SK-N-SH (cell line): ENCODE measurements around the gene CNEP1R1. TPM values are rescaled to one million over a fixed set of nuclear protein-coding genes. Genes with fewer than 3 reads are reported as not detected.

Experiments used
- CTCF ChIA-PET: fragments of 300-600, 350-600 bp; formaldehyde crosslinking; extraction: SDS; loops from one replicate; lab custom pipeline; 2021; lab: Yijun Ruan, JAX
- POLR2A ChIA-PET: fragments of 350-600 bp; sonication (Branson Sonifier 250); formaldehyde crosslinking; extraction: SDS; loops from one replicate; lab custom pipeline; 2020; ENCODE audit warnings: antibody characterized with exemption, inconsistent platforms; lab: Yijun Ruan, JAX
- DNase-seq: peaks from one replicate; pipeline ENCODE4 v3.0.0; 2012
- H2AFZ ChIP-seq: fragments of 200-600 bp; sonication (generic); 2 replicates; pipeline ENCODE4 v1.8.1; 2016; ENCODE audit warnings: antibody characterized with exemption, mild to moderate bottlenecking, low read depth
- H3F3A ChIP-seq: fragments of 200-600 bp; sonication (generic); replicated peaks from 2 replicates; pipeline ENCODE3; 2016; ENCODE audit warnings: antibody characterized with exemption, mild to moderate bottlenecking; ENCODE audit not compliant: insufficient read depth
- H3K27ac ChIP-seq, 2 experiments: fragments of 200-500 bp in 1 of 2; fragments of 200-600 bp in 1 of 2; sonication (Bioruptor generic) in 1 of 2; sonication (generic), shearing (Covaris generic) in 1 of 2; 2 replicates each; pipeline versions ENCODE4 v1.5.1 to v1.6.1; 2014 to 2016; ENCODE audit warnings: low read depth in 2 of 2, inconsistent platforms in 1 of 2, low read length in 1 of 2, mild to moderate bottlenecking in 1 of 2, mixed read lengths in 1 of 2
- H3K27me3 ChIP-seq: fragments of 200-600 bp; sonication (generic), shearing (Covaris generic); 2 replicates; pipeline ENCODE4 v1.6.1; 2016; ENCODE audit warnings: mixed run types; ENCODE audit not compliant: insufficient read depth
- H3K36me3 ChIP-seq, 2 experiments: fragments of 200-500 bp in 1 of 2; fragments of 200-600 bp in 1 of 2; sonication (Bioruptor generic) in 1 of 2; sonication (generic) in 1 of 2; replicated peaks in 1 of 2; 2 replicates each; pipeline versions ENCODE3 to v1.5.1; 2014 to 2016; ENCODE audit warnings: low read length in 1 of 2, mild to moderate bottlenecking in 1 of 2; ENCODE audit not compliant: insufficient read depth in 2 of 2, control insufficient read depth in 1 of 2
- H3K4me1 ChIP-seq, 2 experiments: fragments of 200-500 bp in 1 of 2; fragments of 200-600 bp in 1 of 2; sonication (Bioruptor generic) in 1 of 2; sonication (generic), shearing (Covaris generic) in 1 of 2; 2 replicates each; pipeline versions ENCODE4 v1.5.1 to v1.6.1; 2014 to 2016; ENCODE audit warnings: low read depth in 1 of 2, low read length in 1 of 2, mixed run types in 1 of 2; ENCODE audit not compliant: insufficient read depth in 2 of 2, control insufficient read depth in 1 of 2
- H3K4me2 ChIP-seq: fragments of 200-600 bp; sonication (generic), shearing (Covaris generic); 2 replicates; pipeline ENCODE4 v1.6.1; 2017; ENCODE audit warnings: mixed run types
- H3K4me3 ChIP-seq, 2 experiments: fragments of 200-500 bp in 1 of 2; fragments of 200-600 bp in 1 of 2; sonication (Bioruptor generic) in 1 of 2; sonication (generic), shearing (Covaris generic) in 1 of 2; 2 replicates each; pipeline versions ENCODE4 v1.5.1 to v1.8.1; 2014 to 2016; ENCODE audit warnings: low read depth in 2 of 2, inconsistent platforms in 1 of 2, low read length in 1 of 2, mild to moderate bottlenecking in 1 of 2, mixed read lengths in 1 of 2, moderate library complexity in 1 of 2
- H3K79me2 ChIP-seq: fragments of 200-600 bp; sonication (generic); 2 replicates; pipeline ENCODE4 v1.8.1; 2017; ENCODE audit warnings: mild to moderate bottlenecking; ENCODE audit not compliant: insufficient read depth
- H3K9ac ChIP-seq: fragments of 200-600 bp; sonication (generic); 2 replicates; pipeline ENCODE4 v1.6.1; 2017; ENCODE audit warnings: mixed run types
- H3K9me2 ChIP-seq: fragments of 200-600 bp; sonication (generic); 2 replicates; pipeline ENCODE4 v1.6.1; 2017; ENCODE audit warnings: mixed run types
- H3K9me3 ChIP-seq: fragments of 200-600 bp; sonication (generic); 2 replicates; pipeline ENCODE4 v1.6.1; 2017; ENCODE audit warnings: mixed run types, mild to moderate bottlenecking, moderate library complexity
- H4K20me1 ChIP-seq: fragments of 200-600 bp; sonication (generic); 2 replicates; pipeline ENCODE4 v1.6.1; 2017; ENCODE audit warnings: mild to moderate bottlenecking, mixed run types; ENCODE audit not compliant: insufficient read depth
- CHD2 ChIP-seq: fragments of 150-350 bp; IDR thresholded peaks from 2 replicates; pipeline ENCODE4 v1.6.1; 2018; ENCODE audit warnings: low read length; ENCODE audit not compliant: partially characterized antibody
- ELF1 ChIP-seq: IDR thresholded peaks from 2 replicates; pipeline ENCODE4 v1.4.0; 2012
- EP300 ChIP-seq, 2 experiments: IDR thresholded peaks; 2 replicates each; pipeline versions ENCODE4 v1.4.0 to v1.6.1; 2012; ENCODE audit warnings: borderline replicate concordance in 1 of 2, low read depth in 1 of 2, low read length in 1 of 2
- FOSL2 ChIP-seq: IDR thresholded peaks from 2 replicates; pipeline ENCODE4 v1.4.0; 2012; ENCODE audit warnings: low read depth, mild to moderate bottlenecking, moderate library complexity, borderline replicate concordance
- FOXJ3 ChIP-seq: sonication (generic); formaldehyde crosslinking; IDR thresholded peaks from 2 replicates; pipeline ENCODE4 v1.5.1; 2020; ENCODE audit warnings: mild to moderate bottlenecking, missing genetic modification reagents
- FOXM1 ChIP-seq: IDR thresholded peaks from 2 replicates; pipeline ENCODE4 v1.4.0; 2012; ENCODE audit warnings: low read depth, mild to moderate bottlenecking
- GABPA ChIP-seq: IDR thresholded peaks from 2 replicates; pipeline ENCODE4 v1.4.0; 2012; ENCODE audit warnings: low read depth, mild to moderate bottlenecking
- GATA2 ChIP-seq: sonication (generic); formaldehyde crosslinking; IDR thresholded peaks from 2 replicates; pipeline ENCODE4 v1.5.0; 2020; ENCODE audit warnings: mild to moderate bottlenecking, missing genetic modification reagents
- IRF3 ChIP-seq: fragments of 150-350 bp; IDR thresholded peaks from 2 replicates; pipeline ENCODE4 v1.6.1; 2016; ENCODE audit warnings: mild to moderate bottlenecking, low read depth, low read length
- MAX ChIP-seq: IDR thresholded peaks from 2 replicates; pipeline ENCODE4 v1.4.0; 2012; ENCODE audit warnings: low read depth
- MEF2A ChIP-seq: IDR thresholded peaks from 2 replicates; pipeline ENCODE4 v1.4.0; 2012; ENCODE audit warnings: low read depth, borderline replicate concordance
- NFIC ChIP-seq: IDR thresholded peaks from 2 replicates; pipeline ENCODE4 v1.4.0; 2012; ENCODE audit warnings: borderline replicate concordance
- POLR2AphosphoS5 ChIP-seq: IDR thresholded peaks from 2 replicates; pipeline ENCODE4 v1.6.1; 2012; ENCODE audit warnings: low read depth, low read length
- RFX5 ChIP-seq: IDR thresholded peaks from 2 replicates; pipeline ENCODE4 v1.6.1; 2012; ENCODE audit warnings: mild to moderate bottlenecking, improper control_type of control experiment, low read length
- RXRA ChIP-seq: IDR thresholded peaks from 2 replicates; pipeline ENCODE4 v1.4.0; 2012; ENCODE audit warnings: low read depth, mild to moderate bottlenecking, borderline replicate concordance
- SIN3A ChIP-seq: IDR thresholded peaks from 2 replicates; pipeline ENCODE4 v1.6.1; 2012; ENCODE audit warnings: low read depth, mild to moderate bottlenecking, low read length, moderate library complexity, borderline replicate concordance
- TAF1 ChIP-seq: IDR thresholded peaks from 2 replicates; pipeline ENCODE4 v1.6.1; 2012; ENCODE audit warnings: low read depth, mild to moderate bottlenecking, low read length, moderate library complexity, borderline replicate concordance
- TCF12 ChIP-seq: IDR thresholded peaks from 2 replicates; pipeline ENCODE4 v1.4.0; 2012
- TEAD4 ChIP-seq: IDR thresholded peaks from 2 replicates; pipeline ENCODE4 v1.4.0; 2012; ENCODE audit warnings: mild to moderate bottlenecking, borderline replicate concordance; ENCODE audit not compliant: insufficient read depth
- WGBS: methylation state at CpG from one replicate; pipeline ENCODE4 v1.1.6; 2017; ENCODE audit warnings: low lambda C conversion rate; 5-methylcytosine and 5-hydroxymethylcytosine counted together
- polyA plus RNA-seq, 3 experiments: library from polyadenylated mRNA; depleted of rRNA; stranded (reverse); fragments of >200 nt; gene quantifications; 2 replicates each; pipeline ENCODE4 v1.2.3, GENCODE V29; 2012
- TF ChIP-seq, protein P1 (sequence below): fragments of 200-600 bp; sonication (generic); IDR thresholded peaks from 2 replicates; pipeline ENCODE4 v1.6.1; 2017; ENCODE audit warnings: antibody characterized with exemption, mild to moderate bottlenecking, moderate library complexity

Gene CNEP1R1
- polyA plus RNA-seq, 1 of the 3 experiments (the other 2 are of a cell fraction) = 19.2 TPM

GRCh38 chr16:50024207-50024606, 818 bp upstream of the CNEP1R1 start:
- POLR2A ChIA-PET = no interaction called here

GRCh38 chr16:50025537-50025931, 509 bp downstream of the CNEP1R1 start:
- Histone ChIP-seq H3K27me3 (no peaks in the 10 kb centered on the region), H3K9ac (peak overlapping the region; percentile 78), H2AFZ (peak overlapping the region; percentile 89), H3K9me2 (no peaks in the 10 kb centered on the region), H3K4me1 (peaks cover 5 to 14% of the 10 kb centered on the region in 2 experiments; a peak in 3 of 4 replicates), H3K9me3 (no peaks in the 10 kb centered on the region), H4K20me1 (no peaks in the 10 kb centered on the region), H3K4me3 (peak overlapping the region; percentile 84 to 89), H3K36me3 (peaks cover 23 to 25% of the 10 kb centered on the region in 2 experiments), H3F3A (no peaks in the 10 kb centered on the region), H3K79me2 (peaks cover 52% of the 10 kb centered on the region), H3K27ac (peak overlapping the region; percentile 19 to 81; a peak in 3 of 4 replicates), H3K4me2 (peak overlapping the region; percentile 90)
- no peak for DNase-seq
- ChIA-PET CTCF (interaction anchor here (0.6 to 3.4 kb wide), 64 partner anchors 8 to 781 kb away, joined by 3 to 82 read pairs (median 4); partner anchors contain the start of gene HEATR3), POLR2A (interaction anchor here (0.5 to 1.7 kb wide), 7 partner anchors 15 to 185 kb away, joined by 3 to 8 read pairs (median 4); partner anchors contain the start of gene HEATR3)
- under 1% methylated on average over 17 of the region's 17 CpGs for WGBS
- no peak for TF ChIP-seq IRF3
- no peak for TF ChIP-seq MAX
- TF ChIP-seq RFX5 = no peak
- no peak for TF ChIP-seq RXRA
- TF ChIP-seq CHD2 = no peak
- no peak for TF ChIP-seq FOXJ3
- no peak for TF ChIP-seq TCF12
- TF ChIP-seq SIN3A = no peak
- TF ChIP-seq TAF1 = no peak

More at GRCh38 chr16:50024207-50024606, 818 bp upstream of the CNEP1R1 start:
- Histone ChIP-seq H3K4me1 (peaks cover 5 to 14% of the 10 kb centered on the region in 2 experiments; a peak in 3 of 4 replicates), H2AFZ (peak overlapping the region; percentile 98), H3K36me3 (peaks cover 10 to 12% of the 10 kb centered on the region in 2 experiments), H3K9ac (no peak overlapping the region), H3K27ac (peak overlapping the region in 1 of 2 experiments; percentile 21; a peak in 2 of 4 replicates), H3K9me3 (no peaks in the 10 kb centered on the region), H3K79me2 (peaks cover 41% of the 10 kb centered on the region), H3K4me3 (no peak overlapping the region), H3K9me2 (no peaks in the 10 kb centered on the region), H3K27me3 (no peaks in the 10 kb centered on the region), H3F3A (no peaks in the 10 kb centered on the region), H4K20me1 (no peaks in the 10 kb centered on the region), H3K4me2 (peak overlapping the region; percentile 65; the same call in 1 of the 2 replicates)
- whole genome bisulfite sequencing = 90% methylated on average over 11 of the region's 11 CpGs
- CTCF ChIA-PET = interaction anchor here (0.8 to 3.4 kb wide), 40 partner anchors 10 to 782 kb away, joined by 3 to 82 read pairs (median 6); no protein-coding TSS in a partner anchor
- TF ChIP-seq MEF2A (no peak), FOSL2 (no peak), CHD2 (no peak), SIN3A (no peak), MAX (no peak), POLR2AphosphoS5 (no peak), EP300 (IDR thresholded peaks at IDR 0.05; ENCODE audit: borderline replicate concordance in 1 of 2, low read depth in 1 of 2, low read length in 1 of 2) (no peak), FOXM1 (no peak), IRF3 (no peak), RXRA (no peak), GABPA (no peak), NFIC (no peak), GATA2 (CRISPR knock-in tag) (no peak), ELF1 (no peak), TEAD4 (no peak), TCF12 (no peak)
- TF ChIP-seq, protein P1, sequence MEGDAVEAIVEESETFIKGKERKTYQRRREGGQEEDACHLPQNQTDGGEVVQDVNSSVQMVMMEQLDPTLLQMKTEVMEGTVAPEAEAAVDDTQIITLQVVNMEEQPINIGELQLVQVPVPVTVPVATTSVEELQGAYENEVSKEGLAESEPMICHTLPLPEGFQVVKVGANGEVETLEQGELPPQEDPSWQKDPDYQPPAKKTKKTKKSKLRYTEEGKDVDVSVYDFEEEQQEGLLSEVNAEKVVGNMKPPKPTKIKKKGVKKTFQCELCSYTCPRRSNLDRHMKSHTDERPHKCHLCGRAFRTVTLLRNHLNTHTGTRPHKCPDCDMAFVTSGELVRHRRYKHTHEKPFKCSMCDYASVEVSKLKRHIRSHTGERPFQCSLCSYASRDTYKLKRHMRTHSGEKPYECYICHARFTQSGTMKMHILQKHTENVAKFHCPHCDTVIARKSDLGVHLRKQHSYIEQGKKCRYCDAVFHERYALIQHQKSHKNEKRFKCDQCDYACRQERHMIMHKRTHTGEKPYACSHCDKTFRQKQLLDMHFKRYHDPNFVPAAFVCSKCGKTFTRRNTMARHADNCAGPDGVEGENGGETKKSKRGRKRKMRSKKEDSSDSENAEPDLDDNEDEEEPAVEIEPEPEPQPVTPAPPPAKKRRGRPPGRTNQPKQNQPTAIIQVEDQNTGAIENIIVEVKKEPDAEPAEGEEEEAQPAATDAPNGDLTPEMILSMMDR = no peak
- DNase-seq = no peak
